KMS-11 (cell line): ENCODE results near the gene IER2.

ENCODE experiments used
- H2AFZ ChIP-seq: fragments of 200-600 bp; sonication (generic); 2 replicates; pipeline ENCODE4 v1.6.1; 2016; ENCODE audit warnings: antibody characterized with exemption, mixed run types, low read depth
- H3K27ac ChIP-seq: fragments of 200-600 bp; sonication (generic); 2 replicates; pipeline ENCODE4 v1.6.1; 2016; ENCODE audit warnings: mild to moderate bottlenecking, mixed run types
- H3K27me3 ChIP-seq: fragments of 200-600 bp; sonication (generic); 2 replicates; pipeline ENCODE4 v1.6.1; 2017; ENCODE audit warnings: mild to moderate bottlenecking, low read depth, mixed run types, moderate library complexity; ENCODE audit not compliant: insufficient read depth
- H3K36me3 ChIP-seq: fragments of 200-600 bp; sonication (generic); 2 replicates; pipeline ENCODE4 v1.6.1; 2017; ENCODE audit warnings: mild to moderate bottlenecking, mixed run types; ENCODE audit not compliant: insufficient read depth
- H3K4me1 ChIP-seq: fragments of 200-600 bp; sonication (generic); 2 replicates; pipeline ENCODE4 v1.6.1; 2016; ENCODE audit warnings: mild to moderate bottlenecking, low read depth, mixed run types; ENCODE audit not compliant: poor library complexity, severe bottlenecking
- H3K4me2 ChIP-seq: fragments of 200-600 bp; sonication (generic); 2 replicates; pipeline ENCODE4 v1.7.0; 2016; ENCODE audit warnings: mild to moderate bottlenecking, mixed run types
- H3K4me3 ChIP-seq: fragments of 200-600 bp; sonication (generic); IDR thresholded peaks from 2 replicates; pipeline ENCODE4 v1.6.1; 2017; ENCODE audit warnings: low read depth, low read length, mixed read lengths; ENCODE audit not compliant: insufficient read depth
- H3K79me2 ChIP-seq: fragments of 200-600 bp; sonication (generic); 2 replicates; pipeline ENCODE4 v1.6.1; 2016; ENCODE audit warnings: low read depth, mixed run types; ENCODE audit not compliant: insufficient read depth
- H3K9ac ChIP-seq: fragments of 200-600 bp; sonication (generic); 2 replicates; pipeline ENCODE4 v1.6.1; 2016; ENCODE audit warnings: mild to moderate bottlenecking, mixed run types
- H4K20me1 ChIP-seq: fragments of 200-600 bp; sonication (generic); 2 replicates; pipeline ENCODE4 v1.6.1; 2016; ENCODE audit warnings: mild to moderate bottlenecking, mixed run types; ENCODE audit not compliant: insufficient read depth
- CTCF ChIP-seq: fragments of 200-600 bp; sonication (generic); conservative IDR thresholded peaks from 2 replicates; pipeline ENCODE4 v1.6.1; 2017; ENCODE audit warnings: low read depth, mild to moderate bottlenecking, antibody characterized with exemption, low read length, moderate library complexity, mixed read lengths

The IER2 gene

GRCh38 chr19:13137290-13137794 lies 12.9 kb upstream of the IER2 start:
- Histone ChIP-seq H3K4me2 (no peak overlapping the region), H4K20me1 (no peaks in the 10 kb centered on the region), H3K9ac (no peak overlapping the region), H3K27ac (no peak overlapping the region), H3K4me3 (no peak overlapping the region), H3K4me1 (no peaks in the 10 kb centered on the region), H2AFZ (no peak overlapping the region), H3K36me3 (peaks cover 5% of the 10 kb centered on the region; the same call in 1 of the 2 replicates), H3K79me2 (peaks cover 12% of the 10 kb centered on the region; the same call in 1 of the 2 replicates), H3K27me3 (no peaks in the 10 kb centered on the region)
- TF ChIP-seq CTCF = no peak

GRCh38 chr19:13138171-13138915 lies 11.9 kb upstream of the IER2 start:
- Histone ChIP-seq H3K4me3 (no peak overlapping the region), H3K27me3 (no peaks in the 10 kb centered on the region), H3K4me1 (no peaks in the 10 kb centered on the region), H3K36me3 (peaks cover 5% of the 10 kb centered on the region; the same call in 1 of the 2 replicates), H3K27ac (no peak overlapping the region), H3K4me2 (no peak overlapping the region), H3K9ac (no peak overlapping the region), H2AFZ (no peak overlapping the region), H3K79me2 (peaks cover 6% of the 10 kb centered on the region; the same call in 1 of the 2 replicates), H4K20me1 (no peaks in the 10 kb centered on the region)
- no peak for TF ChIP-seq CTCF

GRCh38 chr19:13138916-13139198 lies 11.4 kb upstream of the IER2 start:
- H2AFZ ChIP-seq = no peak overlapping the region
- TF ChIP-seq CTCF = no peak
- H3K4me3 ChIP-seq = no peak overlapping the region
- H3K27me3 ChIP-seq = no peaks in the 10 kb centered on the region
- no peaks in the 10 kb centered on the region for H3K4me1 ChIP-seq
- no peak overlapping the region for H3K9ac ChIP-seq
- H3K4me2 ChIP-seq = no peak overlapping the region
- H4K20me1 ChIP-seq = no peaks in the 10 kb centered on the region
- H3K36me3 ChIP-seq = peaks cover 5% of the 10 kb centered on the region; the same call in 1 of the 2 replicates
- no peak overlapping the region for H3K27ac ChIP-seq
- H3K79me2 ChIP-seq = peaks cover 6% of the 10 kb centered on the region; the same call in 1 of the 2 replicates

- Histone ChIP-seq H4K20me1 (no peaks in the 10 kb centered on the region), H2AFZ (no peak overlapping the region), H3K4me1 (no peaks in the 10 kb centered on the region), H3K27ac (no peak overlapping the region), H3K36me3 (peaks cover 5% of the 10 kb centered on the region; the same call in 1 of the 2 replicates), H3K27me3 (no peaks in the 10 kb centered on the region), H3K79me2 (peaks cover 1% of the 10 kb centered on the region; the same call in 1 of the 2 replicates), H3K9ac (no peak overlapping the region), H3K4me3 (no peak overlapping the region), H3K4me2 (no peak overlapping the region)
- TF ChIP-seq CTCF = no peak
Measured at GRCh38 chr19:13139633-13140311, 10.4 kb upstream of the IER2 start.
